Gastrocnemius medialis (tissue), 4 donors: ENCODE measurements around the gene OGA. TPM values are rescaled to one million over a fixed set of nuclear protein-coding genes. Genes with fewer than 3 reads are reported as not detected.

Experiments used
- ATAC-seq, 2 donors: fragments of 150-250 bp; one replicate each; pipeline ENCODE4 v1.9.1; 2016
- DNase-seq, 2 donors: peaks; one replicate each; pipeline ENCODE4 v3.0.0-alpha.2; 2019
- H3K27ac ChIP-seq, 4 donors: fragments of 200-600 bp; sonication (generic); 1 replicate in 1 of 4; 2 replicates in 3 of 4; pipeline ENCODE4 v1.5.1; 2016 to 2018; ENCODE audit warnings: mild to moderate bottlenecking in 2 of 4, moderate library complexity in 1 of 4
- H3K27me3 ChIP-seq, 3 donors: fragments of 200-600 bp; sonication (generic) in 2 of 3; 1 replicate in 1 of 3; 2 replicates in 2 of 3; pipeline versions ENCODE4 v1.5.1 to v1.6.0; 2016 to 2019; ENCODE audit warnings: mild to moderate bottlenecking in 1 of 3, moderate library complexity in 1 of 3
- H3K36me3 ChIP-seq, 2 donors: fragments of 200-600 bp; sonication (generic) in 1 of 2; one replicate each; pipeline ENCODE4 v1.5.1; 2017 to 2018
- H3K4me1 ChIP-seq, 2 donors: fragments of 200-600 bp; sonication (generic) in 1 of 2; one replicate each; pipeline ENCODE4 v1.5.1; 2016 to 2017; ENCODE audit warnings: mild to moderate bottlenecking in 2 of 2
- H3K4me3 ChIP-seq, 4 donors: fragments of 200-600 bp; sonication (generic) in 3 of 4; 1 replicate in 1 of 4; 2 replicates in 3 of 4; pipeline ENCODE4 v1.5.1; 2016 to 2019; ENCODE audit warnings: mild to moderate bottlenecking in 2 of 4
- H3K9me3 ChIP-seq, 3 donors: fragments of 200-600 bp; sonication (generic) in 2 of 3; 1 replicate in 1 of 3; 2 replicates in 2 of 3; pipeline ENCODE4 v1.5.1; 2016 to 2019
- CTCF ChIP-seq, 5 experiments: fragments of 450-650 bp in 3 of 5; fragments of 200-600 bp in 2 of 5; sonication (generic) in 2 of 5; IDR thresholded peaks in 4 of 5; conservative IDR thresholded peaks in 1 of 5; 1 replicate in 4 of 5; 2 replicates in 1 of 5; pipeline ENCODE4 v1.5.1; 2016 to 2019; ENCODE audit warnings: antibody characterized with exemption in 5 of 5, mild to moderate bottlenecking in 3 of 5, moderate library complexity in 3 of 5
- POLR2A ChIP-seq, 2 donors: fragments of 450-650 bp; IDR thresholded peaks; one replicate each; pipeline ENCODE4 v1.6.1; 2017; ENCODE audit warnings: antibody characterized with exemption in 2 of 2, mild to moderate bottlenecking in 2 of 2, moderate library complexity in 2 of 2
- in situ Hi-C, 4 donors: fragments of 200-750 bp; cut with MboI; loops; one replicate each; pipeline versions ENCODE4 v1.15.0 to v1.8.0; 2017; ENCODE audit warnings: low sequenced_read_pairs in 4 of 4
- intact Hi-C: fragments of 100-400 bp; cut with DNase I; formaldehyde crosslinking; loops from one replicate; pipeline ENCODE4 v1.15.1; 2023; ENCODE audit warnings: low total_unique reads
- total RNA-seq, 4 donors: library from RNA; depleted of rRNA; stranded (reverse); fragments of >200 nt; gene quantifications; one replicate each; pipeline versions ENCODE4 v1.1.0 to v1.2.3, GENCODE V29; 2016

The OGA gene
- total RNA-seq, 4 donors from 2014 or later = 25.8 to 85.5 (median 48.3) TPM

GRCh38 chr10:101826852-101827434 lies 8.7 kb upstream of the OGA start:
- Histone ChIP-seq H3K36me3 (peaks cover 0 to 6% of the 10 kb centered on the region in 2 donors), H3K27me3 (no peaks in the 10 kb centered on the region), H3K4me3 (no peak overlapping the region), H3K27ac (no peak overlapping the region), H3K4me1 (peaks cover 15 to 19% of the 10 kb centered on the region in 2 donors), H3K9me3 (no peaks in the 10 kb centered on the region)
- ATAC-seq (no peak), DNase-seq (no peak)
- TF ChIP-seq POLR2A (IDR thresholded peaks at IDR 0.05) = no peak
- no peak for TF ChIP-seq CTCF (IDR thresholded peaks at IDR 0.05 in 4 of 5, conservative IDR thresholded peaks at IDR 0.05 in 1 of 5)
- in situ Hi-C loops = no loop called here
- intact Hi-C loops = no loop called here

GRCh38 chr10:101824736-101825135 lies 6.5 kb upstream of the OGA start:
- H3K4me3 ChIP-seq = no peak overlapping the region
- no peak overlapping the region for H3K27ac ChIP-seq
- peaks cover 0 to 6% of the 10 kb centered on the region in 2 donors for H3K36me3 ChIP-seq
- intact Hi-C loops = no loop called here
- no peak for DNase-seq
- no peak for ATAC-seq
- in situ Hi-C loops = no loop called here
- H3K9me3 ChIP-seq = no peaks in the 10 kb centered on the region
- TF ChIP-seq CTCF (IDR thresholded peaks at IDR 0.05 in 4 of 5, conservative IDR thresholded peaks at IDR 0.05 in 1 of 5) = no peak
- no peak for TF ChIP-seq POLR2A (IDR thresholded peaks at IDR 0.05)
- peaks cover 0 to 2% of the 10 kb centered on the region in 2 donors for H3K4me1 ChIP-seq
- no peaks in the 10 kb centered on the region for H3K27me3 ChIP-seq

- ATAC-seq (peak; percentile 28 to 32), DNase-seq (peak in 1 of 2 donors; percentile 56)
- no peaks in the 10 kb centered on the region for H3K27me3 ChIP-seq
- peak overlapping the region; percentile 93 to 100 (median 96) for H3K27ac ChIP-seq
- peaks cover 23 to 24% of the 10 kb centered on the region in 2 donors for H3K4me1 ChIP-seq
- H3K9me3 ChIP-seq = no peaks in the 10 kb centered on the region
- H3K4me3 ChIP-seq = peak overlapping the region; percentile 82 to 99 (median 98)
- in situ Hi-C loops = no loop called here
- TF ChIP-seq POLR2A (IDR thresholded peaks at IDR 0.05) (no peak), CTCF (IDR thresholded peaks at IDR 0.05 in 4 of 5, conservative IDR thresholded peaks at IDR 0.05 in 1 of 5) (no peak)
- intact Hi-C loops = loop anchor here (1.0 to 10.0 kb wide), 7 partner anchors 36 to 1284 kb away; partner anchors contain the start of genes ACTR1A, BTRC, HIF1AN and HPS6
- H3K36me3 ChIP-seq = no peaks in the 10 kb centered on the region
Observed at GRCh38 chr10:101818872-101819633, 809 bp upstream of the OGA start.

- peak; percentile 45 to 64 for ATAC-seq
- intact Hi-C loops = loop anchor here (1.0 to 10.0 kb wide), 7 partner anchors 35 to 1283 kb away; partner anchors contain the start of genes ACTR1A, BTRC, HIF1AN and HPS6
- H3K4me1 ChIP-seq = peaks cover 38 to 39% of the 10 kb centered on the region in 2 donors
- TF ChIP-seq CTCF (IDR thresholded peaks at IDR 0.05 in 4 of 5, conservative IDR thresholded peaks at IDR 0.05 in 1 of 5) (no peak), POLR2A (IDR thresholded peaks at IDR 0.05) (peak; percentile 22 to 30)
- no peaks in the 10 kb centered on the region for H3K9me3 ChIP-seq
- H3K4me3 ChIP-seq = peak overlapping the region; percentile 82 to 99 (median 98)
- H3K27ac ChIP-seq = peak overlapping the region; percentile 93 to 100 (median 96)
- DNase-seq = peak; percentile 84 to 89
- in situ Hi-C loops = no loop called here
- no peaks in the 10 kb centered on the region for H3K27me3 ChIP-seq
- H3K36me3 ChIP-seq = peaks cover 0 to 3% of the 10 kb centered on the region in 2 donors
Observed at GRCh38 chr10:101817337-101818118, 716 bp downstream of the OGA start.
